ENCODE measurements around the gene DDI2. TPM values are rescaled to one million over a fixed set of nuclear protein-coding genes. Genes with fewer than 3 reads are reported as not detected.
A peak's percentile ranks its signal among the peaks of the same experiment; 100 is the strongest.

Gene DDI2
- total and polyA plus RNA-seq, 4 donors = 7.2 to 94.3 (median 24.2) TPM

- ATAC-seq (ENCODE audit: insufficient read depth, low FRiP score) = no peak
- Histone ChIP-seq H3K9me3 (ENCODE audit: control insufficient read depth in 4 of 4, insufficient read depth in 3 of 4, low read length in 3 of 4) (no peaks in the 10 kb centered on the region), H3K9ac (ENCODE audit: insufficient read depth in 1 of 2, low read length in 2 of 2) (peak overlapping the region in 1 of 2 donors; percentile 87), H3K36me3 (ENCODE audit: control insufficient read depth in 4 of 4, insufficient read depth in 4 of 4, low read length in 4 of 4) (peaks cover 0 to 3% (median 1%) of the 10 kb centered on the region in 4 donors), H3K27ac (ENCODE audit: low read depth in 1 of 2, low read length in 1 of 2) (no peak overlapping the region), H3K4me3 (no peak overlapping the region), H3K27me3 (ENCODE audit: control insufficient read depth in 3 of 3, insufficient read depth in 3 of 3, low read length in 2 of 3) (no peaks in the 10 kb centered on the region), H3K4me1 (ENCODE audit: control insufficient read depth in 5 of 5, insufficient read depth in 5 of 5, low read length in 5 of 5) (peaks cover 4 to 15% (median 11%) of the 10 kb centered on the region in 5 donors)
- DNase-seq = no peak
- TF ChIP-seq CTCF (IDR thresholded peaks at IDR 0.05; ENCODE audit: control extremely low read depth, extremely low read depth) = no peak
- 68 to 82% methylated on average over 4 of the region's 4 CpGs for WGBS, 2 donors
These were observed 68.6 kb downstream of the DDI2 start for GRCh38 chr1:15685820-15686219.

- ATAC-seq (ENCODE audit: insufficient read depth, low FRiP score) (no peak), DNase-seq (no peak)
- H3K9ac ChIP-seq (ENCODE audit: insufficient read depth in 1 of 2, low read length in 2 of 2) = no peak overlapping the region
- no peak overlapping the region for H3K27ac ChIP-seq (ENCODE audit: low read depth in 1 of 2, low read length in 1 of 2)
- TF ChIP-seq CTCF (IDR thresholded peaks at IDR 0.05; ENCODE audit: control extremely low read depth, extremely low read depth) = no peak
- peaks cover 0 to 3% (median 1%) of the 10 kb centered on the region in 4 donors for H3K36me3 ChIP-seq (ENCODE audit: control insufficient read depth in 4 of 4, insufficient read depth in 4 of 4, low read length in 4 of 4)
- WGBS, 2 donors = 35 to 47% methylated on average over 2 of the region's 2 CpGs
- H3K27me3 ChIP-seq (ENCODE audit: control insufficient read depth in 3 of 3, insufficient read depth in 3 of 3, low read length in 2 of 3) = no peaks in the 10 kb centered on the region
- H3K9me3 ChIP-seq (ENCODE audit: control insufficient read depth in 4 of 4, insufficient read depth in 3 of 4, low read length in 3 of 4) = no peaks in the 10 kb centered on the region
- H3K4me3 ChIP-seq = no peak overlapping the region
- H3K4me1 ChIP-seq (ENCODE audit: control insufficient read depth in 5 of 5, insufficient read depth in 5 of 5, low read length in 5 of 5) = peaks cover 7 to 31% (median 17%) of the 10 kb centered on the region in 5 donors
These were observed 70.2 kb downstream of the DDI2 start for GRCh38 chr1:15687446-15687845.

- no peak overlapping the region for H3K9ac ChIP-seq (ENCODE audit: insufficient read depth in 1 of 2, low read length in 2 of 2)
- peaks cover 0 to 3% (median 1%) of the 10 kb centered on the region in 4 donors for H3K36me3 ChIP-seq (ENCODE audit: control insufficient read depth in 4 of 4, insufficient read depth in 4 of 4, low read length in 4 of 4)
- H3K4me1 ChIP-seq (ENCODE audit: control insufficient read depth in 5 of 5, insufficient read depth in 5 of 5, low read length in 5 of 5) = peaks cover 4 to 28% (median 17%) of the 10 kb centered on the region in 5 donors
- H3K27me3 ChIP-seq (ENCODE audit: control insufficient read depth in 3 of 3, insufficient read depth in 3 of 3, low read length in 2 of 3) = no peaks in the 10 kb centered on the region
- ATAC-seq (ENCODE audit: insufficient read depth, low FRiP score) (no peak), DNase-seq (no peak)
- H3K27ac ChIP-seq (ENCODE audit: low read depth in 1 of 2, low read length in 1 of 2) = no peak overlapping the region
- H3K9me3 ChIP-seq (ENCODE audit: control insufficient read depth in 4 of 4, insufficient read depth in 3 of 4, low read length in 3 of 4) = no peaks in the 10 kb centered on the region
- WGBS, 2 donors = 96% methylated on average over 6 of the region's 6 CpGs
- no peak overlapping the region for H3K4me3 ChIP-seq
- TF ChIP-seq CTCF (IDR thresholded peaks at IDR 0.05; ENCODE audit: control extremely low read depth, extremely low read depth) = no peak
These were observed 73.1 kb downstream of the DDI2 start for GRCh38 chr1:15690317-15690716.
